MG63 (cell line): ENCODE measurements around the gene MAPKAPK2. TPM values are rescaled to one million over a fixed set of nuclear protein-coding genes. Genes with fewer than 3 reads are reported as not detected.

ENCODE experiments used
- DNase-seq: peaks from one replicate; pipeline ENCODE4 v3.0.0-alpha.2; 2020
- H3K27me3 ChIP-seq: fragments of 250-450 bp; sonication (Bioruptor Pico); 2 replicates; pipeline ENCODE4 v1.5.1; 2020; ENCODE audit warnings: mild to moderate bottlenecking, moderate library complexity
- H3K36me3 ChIP-seq: fragments of 250-450 bp; sonication (Bioruptor Pico); 2 replicates; pipeline ENCODE4 v1.5.1; 2020; ENCODE audit warnings: mild to moderate bottlenecking, moderate library complexity
- H3K4me3 ChIP-seq: fragments of 250-450 bp; sonication (Bioruptor Pico); 2 replicates; pipeline ENCODE4 v1.5.1; 2020; ENCODE audit warnings: mild to moderate bottlenecking, moderate library complexity
- H3K9me3 ChIP-seq: fragments of 250-450 bp; sonication (Bioruptor Pico); 2 replicates; pipeline ENCODE4 v1.5.1; 2020; ENCODE audit warnings: mild to moderate bottlenecking, moderate library complexity
- total RNA-seq: library from RNA; depleted of rRNA; stranded (reverse); fragments of >200 nt; shearing (Covaris generic); gene quantifications from 2 replicates; pipeline ENCODE4 v1.2.3, GENCODE V29; 2014; ENCODE audit warnings: low replicate concordance

Gene MAPKAPK2
- total RNA-seq, 1 experiment from 2014 or later = 32.3 TPM

- no peaks in the 10 kb centered on the region for H3K27me3 ChIP-seq
- no peaks in the 10 kb centered on the region for H3K36me3 ChIP-seq
- H3K4me3 ChIP-seq = no peak overlapping the region
- peak; percentile 59 for DNase-seq
- no peaks in the 10 kb centered on the region for H3K9me3 ChIP-seq
These were observed 32.4 kb downstream of the MAPKAPK2 start for GRCh38 chr1:206716870-206717673.

GRCh38 chr1:206717674-206717989 is 32.9 kb downstream of the MAPKAPK2 start:
- Histone ChIP-seq H3K4me3 (no peak overlapping the region), H3K9me3 (no peaks in the 10 kb centered on the region), H3K27me3 (no peaks in the 10 kb centered on the region), H3K36me3 (no peaks in the 10 kb centered on the region)
- DNase-seq = no peak

GRCh38 chr1:206719169-206719839 is 34.6 kb downstream of the MAPKAPK2 start:
- no peaks in the 10 kb centered on the region for H3K9me3 ChIP-seq
- no peak for DNase-seq
- no peaks in the 10 kb centered on the region for H3K36me3 ChIP-seq
- no peak overlapping the region for H3K4me3 ChIP-seq
- H3K27me3 ChIP-seq = no peaks in the 10 kb centered on the region

- DNase-seq = peak; percentile 27
- Histone ChIP-seq H3K9me3 (no peaks in the 10 kb centered on the region), H3K36me3 (no peaks in the 10 kb centered on the region), H3K4me3 (no peak overlapping the region), H3K27me3 (no peaks in the 10 kb centered on the region)
These were observed 36.7 kb downstream of the MAPKAPK2 start for GRCh38 chr1:206721454-206721853.

- no peaks in the 10 kb centered on the region for H3K36me3 ChIP-seq
These were observed 38.2 kb downstream of the MAPKAPK2 start for GRCh38 chr1:206722751-206723461.

GRCh38 chr1:206723462-206723804 is 38.7 kb downstream of the MAPKAPK2 start:
- Histone ChIP-seq H3K27me3 (no peaks in the 10 kb centered on the region), H3K9me3 (no peaks in the 10 kb centered on the region), H3K4me3 (no peak overlapping the region), H3K36me3 (no peaks in the 10 kb centered on the region)
- DNase-seq = no peak

More at GRCh38 chr1:206722751-206723461, 38.2 kb downstream of the MAPKAPK2 start:
- H3K27me3 ChIP-seq = no peaks in the 10 kb centered on the region
- H3K9me3 ChIP-seq = no peaks in the 10 kb centered on the region
- no peak overlapping the region for H3K4me3 ChIP-seq
- DNase-seq = peak; percentile 73

GRCh38 chr1:206723805-206724472 is 39.2 kb downstream of the MAPKAPK2 start:
- H3K36me3 ChIP-seq = no peaks in the 10 kb centered on the region
- DNase-seq = peak; percentile 90
- no peaks in the 10 kb centered on the region for H3K9me3 ChIP-seq
- no peaks in the 10 kb centered on the region for H3K27me3 ChIP-seq
- no peak overlapping the region for H3K4me3 ChIP-seq

GRCh38 chr1:206725109-206725963 is 40.6 kb downstream of the MAPKAPK2 start:
- Histone ChIP-seq H3K4me3 (no peak overlapping the region), H3K9me3 (no peaks in the 10 kb centered on the region), H3K27me3 (no peaks in the 10 kb centered on the region), H3K36me3 (peaks cover 11% of the 10 kb centered on the region)
- peak; percentile 42 for DNase-seq

GRCh38 chr1:206727981-206728696 is 43.4 kb downstream of the MAPKAPK2 start:
- Histone ChIP-seq H3K27me3 (no peaks in the 10 kb centered on the region), H3K9me3 (no peaks in the 10 kb centered on the region), H3K36me3 (peaks cover 36% of the 10 kb centered on the region), H3K4me3 (no peak overlapping the region)
- DNase-seq = no peak

- Histone ChIP-seq H3K27me3 (no peaks in the 10 kb centered on the region), H3K36me3 (peaks cover 36% of the 10 kb centered on the region), H3K9me3 (no peaks in the 10 kb centered on the region), H3K4me3 (no peak overlapping the region)
- no peak for DNase-seq
These were observed 43.9 kb downstream of the MAPKAPK2 start for GRCh38 chr1:206728697-206728987.

- Histone ChIP-seq H3K9me3 (no peaks in the 10 kb centered on the region), H3K4me3 (no peak overlapping the region), H3K36me3 (peaks cover 38% of the 10 kb centered on the region), H3K27me3 (no peaks in the 10 kb centered on the region)
- DNase-seq = no peak
These were observed 44.3 kb downstream of the MAPKAPK2 start for GRCh38 chr1:206729050-206729449.

- no peak for DNase-seq
- H3K9me3 ChIP-seq = no peaks in the 10 kb centered on the region
- no peak overlapping the region for H3K4me3 ChIP-seq
- H3K27me3 ChIP-seq = no peaks in the 10 kb centered on the region
- H3K36me3 ChIP-seq = peaks cover 41% of the 10 kb centered on the region
These were observed 44.8 kb downstream of the MAPKAPK2 start for GRCh38 chr1:206729507-206729906.

- no peak for DNase-seq
- H3K9me3 ChIP-seq = no peaks in the 10 kb centered on the region
- H3K4me3 ChIP-seq = no peak overlapping the region
- no peaks in the 10 kb centered on the region; the same call in 1 of the 2 replicates for H3K27me3 ChIP-seq
- H3K36me3 ChIP-seq = peaks cover 56% of the 10 kb centered on the region
These were observed 47.8 kb downstream of the MAPKAPK2 start for GRCh38 chr1:206732508-206732907.

- Histone ChIP-seq H3K36me3 (peaks cover 56% of the 10 kb centered on the region), H3K27me3 (no peaks in the 10 kb centered on the region; the same call in 1 of the 2 replicates), H3K9me3 (no peaks in the 10 kb centered on the region), H3K4me3 (no peak overlapping the region)
- DNase-seq = no peak
These were observed 48.3 kb downstream of the MAPKAPK2 start for GRCh38 chr1:206732992-206733391.

- Histone ChIP-seq H3K36me3 (peaks cover 52% of the 10 kb centered on the region), H3K9me3 (no peaks in the 10 kb centered on the region), H3K27me3 (no peaks in the 10 kb centered on the region; the same call in 1 of the 2 replicates), H3K4me3 (no peak overlapping the region)
- DNase-seq = peak; percentile 30
These were observed 49.9 kb downstream of the MAPKAPK2 start for GRCh38 chr1:206734499-206735142.
